Measurements from ENCODE around the gene INSR. TPM values are rescaled to one million over a fixed set of nuclear protein-coding genes. Genes with fewer than 3 reads are reported as not detected.

Gene INSR
- total RNA-seq, 1 donor = 7.5 TPM

GRCh38 chr19:7140137-7140536 lies 154.1 kb downstream of the INSR start:
- H3K27me3 ChIP-seq (ENCODE audit: insufficient read depth, low read length) = no peaks in the 10 kb centered on the region
- no peak overlapping the region for H3K4me3 ChIP-seq (ENCODE audit: low read length)
- no peaks in the 10 kb centered on the region for H3K9me3 ChIP-seq (ENCODE audit: low read depth, low read length)
- H3K4me1 ChIP-seq (ENCODE audit: insufficient read depth, low read length) = no peaks in the 10 kb centered on the region

- Histone ChIP-seq H3K4me3 (ENCODE audit: low read length) (no peak overlapping the region), H3K4me1 (ENCODE audit: insufficient read depth, low read length) (no peaks in the 10 kb centered on the region), H3K9me3 (ENCODE audit: low read depth, low read length) (no peaks in the 10 kb centered on the region), H3K27me3 (ENCODE audit: insufficient read depth, low read length) (no peaks in the 10 kb centered on the region)
These were observed 155.1 kb downstream of the INSR start for GRCh38 chr19:7139095-7139494.

- no peaks in the 10 kb centered on the region for H3K4me1 ChIP-seq (ENCODE audit: insufficient read depth, low read length)
- H3K9me3 ChIP-seq (ENCODE audit: low read depth, low read length) = no peaks in the 10 kb centered on the region
- no peak overlapping the region for H3K4me3 ChIP-seq (ENCODE audit: low read length)
- no peaks in the 10 kb centered on the region for H3K27me3 ChIP-seq (ENCODE audit: insufficient read depth, low read length)
These were observed 155.8 kb downstream of the INSR start for GRCh38 chr19:7138402-7138801.

- Histone ChIP-seq H3K9me3 (ENCODE audit: low read depth, low read length) (no peaks in the 10 kb centered on the region), H3K4me3 (ENCODE audit: low read length) (no peak overlapping the region), H3K27me3 (ENCODE audit: insufficient read depth, low read length) (no peaks in the 10 kb centered on the region), H3K4me1 (ENCODE audit: insufficient read depth, low read length) (no peaks in the 10 kb centered on the region)
These were observed 157.1 kb downstream of the INSR start for GRCh38 chr19:7137120-7137519.

GRCh38 chr19:7132054-7132453 lies 162.2 kb downstream of the INSR start:
- Histone ChIP-seq H3K27me3 (ENCODE audit: insufficient read depth, low read length) (no peaks in the 10 kb centered on the region), H3K9me3 (ENCODE audit: low read depth, low read length) (no peaks in the 10 kb centered on the region), H3K4me3 (ENCODE audit: low read length) (no peak overlapping the region), H3K4me1 (ENCODE audit: insufficient read depth, low read length) (no peaks in the 10 kb centered on the region)

GRCh38 chr19:7130043-7130442 lies 164.2 kb downstream of the INSR start:
- Histone ChIP-seq H3K9me3 (ENCODE audit: low read depth, low read length) (no peaks in the 10 kb centered on the region), H3K4me3 (ENCODE audit: low read length) (no peak overlapping the region), H3K4me1 (ENCODE audit: insufficient read depth, low read length) (no peaks in the 10 kb centered on the region), H3K27me3 (ENCODE audit: insufficient read depth, low read length) (no peaks in the 10 kb centered on the region)

- no peaks in the 10 kb centered on the region for H3K4me1 ChIP-seq (ENCODE audit: insufficient read depth, low read length)
- H3K4me3 ChIP-seq (ENCODE audit: low read length) = no peak overlapping the region
- no peaks in the 10 kb centered on the region for H3K9me3 ChIP-seq (ENCODE audit: low read depth, low read length)
- no peaks in the 10 kb centered on the region for H3K27me3 ChIP-seq (ENCODE audit: insufficient read depth, low read length)
These were observed 168.1 kb downstream of the INSR start for GRCh38 chr19:7126132-7126531.

- Histone ChIP-seq H3K9me3 (ENCODE audit: low read depth, low read length) (no peaks in the 10 kb centered on the region), H3K27me3 (ENCODE audit: insufficient read depth, low read length) (no peaks in the 10 kb centered on the region), H3K4me1 (ENCODE audit: insufficient read depth, low read length) (no peaks in the 10 kb centered on the region), H3K4me3 (ENCODE audit: low read length) (no peak overlapping the region)
These were observed 169.0 kb downstream of the INSR start for GRCh38 chr19:7125221-7125620.

- Histone ChIP-seq H3K9me3 (ENCODE audit: low read depth, low read length) (no peaks in the 10 kb centered on the region), H3K27me3 (ENCODE audit: insufficient read depth, low read length) (no peaks in the 10 kb centered on the region), H3K4me1 (ENCODE audit: insufficient read depth, low read length) (no peaks in the 10 kb centered on the region), H3K4me3 (ENCODE audit: low read length) (no peak overlapping the region)
These were observed 169.4 kb downstream of the INSR start for GRCh38 chr19:7124782-7125181.

- Histone ChIP-seq H3K9me3 (ENCODE audit: low read depth, low read length) (no peaks in the 10 kb centered on the region), H3K4me1 (ENCODE audit: insufficient read depth, low read length) (no peaks in the 10 kb centered on the region), H3K4me3 (ENCODE audit: low read length) (no peak overlapping the region), H3K27me3 (ENCODE audit: insufficient read depth, low read length) (no peaks in the 10 kb centered on the region)
These were observed 171.5 kb downstream of the INSR start for GRCh38 chr19:7122701-7123100.

GRCh38 chr19:7120499-7120898 lies 173.7 kb downstream of the INSR start:
- Histone ChIP-seq H3K9me3 (ENCODE audit: low read depth, low read length) (no peaks in the 10 kb centered on the region), H3K4me3 (ENCODE audit: low read length) (no peak overlapping the region), H3K4me1 (ENCODE audit: insufficient read depth, low read length) (no peaks in the 10 kb centered on the region), H3K27me3 (ENCODE audit: insufficient read depth, low read length) (no peaks in the 10 kb centered on the region)

- H3K4me1 ChIP-seq (ENCODE audit: insufficient read depth, low read length) = no peaks in the 10 kb centered on the region
- no peaks in the 10 kb centered on the region for H3K27me3 ChIP-seq (ENCODE audit: insufficient read depth, low read length)
- H3K9me3 ChIP-seq (ENCODE audit: low read depth, low read length) = no peaks in the 10 kb centered on the region
- H3K4me3 ChIP-seq (ENCODE audit: low read length) = no peak overlapping the region
These were observed 174.6 kb downstream of the INSR start for GRCh38 chr19:7119582-7119981.

- Histone ChIP-seq H3K4me1 (ENCODE audit: insufficient read depth, low read length) (no peaks in the 10 kb centered on the region), H3K27me3 (ENCODE audit: insufficient read depth, low read length) (no peaks in the 10 kb centered on the region), H3K9me3 (ENCODE audit: low read depth, low read length) (no peaks in the 10 kb centered on the region), H3K4me3 (ENCODE audit: low read length) (no peak overlapping the region)
These were observed 177.0 kb downstream of the INSR start for GRCh38 chr19:7117248-7117647.

- Histone ChIP-seq H3K9me3 (ENCODE audit: low read depth, low read length) (no peaks in the 10 kb centered on the region), H3K4me3 (ENCODE audit: low read length) (no peak overlapping the region), H3K27me3 (ENCODE audit: insufficient read depth, low read length) (no peaks in the 10 kb centered on the region), H3K4me1 (ENCODE audit: insufficient read depth, low read length) (no peaks in the 10 kb centered on the region)
These were observed 178.5 kb downstream of the INSR start for GRCh38 chr19:7115721-7116120.

- Histone ChIP-seq H3K4me3 (ENCODE audit: low read length) (no peak overlapping the region), H3K9me3 (ENCODE audit: low read depth, low read length) (no peaks in the 10 kb centered on the region), H3K4me1 (ENCODE audit: insufficient read depth, low read length) (no peaks in the 10 kb centered on the region), H3K27me3 (ENCODE audit: insufficient read depth, low read length) (no peaks in the 10 kb centered on the region)
These were observed 181.0 kb downstream of the INSR start for GRCh38 chr19:7113233-7113632.

GRCh38 chr19:7112675-7113074 lies 181.5 kb downstream of the INSR start:
- Histone ChIP-seq H3K4me3 (ENCODE audit: low read length) (no peak overlapping the region), H3K27me3 (ENCODE audit: insufficient read depth, low read length) (no peaks in the 10 kb centered on the region), H3K4me1 (ENCODE audit: insufficient read depth, low read length) (no peaks in the 10 kb centered on the region), H3K9me3 (ENCODE audit: low read depth, low read length) (no peaks in the 10 kb centered on the region)
